AG09319 (cell line): Measurements from ENCODE around the gene ADI1.

Source experiments
- DNase-seq: peaks from one replicate; pipeline ENCODE4 v3.0.0-alpha.2; 2010; ENCODE audit warnings: low read depth; ENCODE audit errors: extremely low read depth
- CTCF ChIP-seq: IDR thresholded peaks from 2 replicates; pipeline ENCODE4 v1.5.1; 2011; ENCODE audit warnings: low read depth, mild to moderate bottlenecking, inconsistent platforms, low read length, moderate library complexity

Gene ADI1

GRCh38 chr2:3488855-3489763 is 30.2 kb downstream of the ADI1 start:
- no peak for TF ChIP-seq CTCF

GRCh38 chr2:3488061-3488531 is 31.2 kb downstream of the ADI1 start:
- TF ChIP-seq CTCF = no peak
- DNase-seq = no peak

More at GRCh38 chr2:3488855-3489763, 30.2 kb downstream of the ADI1 start:
- no peak for DNase-seq

GRCh38 chr2:3487432-3487831 is 31.9 kb downstream of the ADI1 start:
- TF ChIP-seq CTCF = no peak
- DNase-seq = no peak

GRCh38 chr2:3487028-3487425 is 32.3 kb downstream of the ADI1 start:
- no peak for DNase-seq
- no peak for TF ChIP-seq CTCF

- TF ChIP-seq CTCF = no peak
These were observed 33.0 kb downstream of the ADI1 start for GRCh38 chr2:3486047-3487027.

GRCh38 chr2:3485166-3485565 is 34.2 kb downstream of the ADI1 start:
- no peak for DNase-seq
- TF ChIP-seq CTCF = no peak

More at GRCh38 chr2:3486047-3487027, 33.0 kb downstream of the ADI1 start:
- no peak for DNase-seq
